ENCODE measurements around the gene KCTD1.

KCTD1 gene

GRCh38 chr18:26465431-26465830 is 82.9 kb downstream of the KCTD1 start:
- TF ChIP-seq REST (IDR thresholded peaks at IDR 0.05; ENCODE audit: insufficient replicate concordance, low read depth), result no peak
- TF ChIP-seq GABPA (IDR thresholded peaks at IDR 0.05; ENCODE audit: low read depth), result no peak
- TF ChIP-seq POLR2AphosphoS5 (IDR thresholded peaks at IDR 0.05; ENCODE audit: low read depth), result no peak
- TF ChIP-seq SPI1 (IDR thresholded peaks at IDR 0.05; ENCODE audit: borderline replicate concordance, low read depth), result no peak
- TF ChIP-seq CTCF (IDR thresholded peaks at IDR 0.05; ENCODE audit: insufficient read depth, low read length), result no peak
- Histone ChIP-seq H3K4me3 (replicated peaks; ENCODE audit: insufficient read depth, low read length) (no peak overlapping the region), H3K27me3 (ENCODE audit: insufficient read depth, poor library complexity, severe bottlenecking) (no peaks in the 10 kb centered on the region), H3K27ac (replicated peaks) (no peak overlapping the region)
- no peak for DNase-seq (ENCODE audit: low read depth in 1 of 2, low spot score in 1 of 2)

- H3K4me3 ChIP-seq (replicated peaks; ENCODE audit: insufficient read depth, low read length), result no peak overlapping the region
- no peak for DNase-seq (ENCODE audit: low read depth in 1 of 2, low spot score in 1 of 2)
- H3K27ac ChIP-seq (replicated peaks), result no peak overlapping the region
- TF ChIP-seq CTCF (IDR thresholded peaks at IDR 0.05; ENCODE audit: insufficient read depth, low read length), result no peak
- no peak for TF ChIP-seq GABPA (IDR thresholded peaks at IDR 0.05; ENCODE audit: low read depth)
- no peak for TF ChIP-seq REST (IDR thresholded peaks at IDR 0.05; ENCODE audit: insufficient replicate concordance, low read depth)
- TF ChIP-seq SPI1 (IDR thresholded peaks at IDR 0.05; ENCODE audit: borderline replicate concordance, low read depth), result no peak
- no peak for TF ChIP-seq POLR2AphosphoS5 (IDR thresholded peaks at IDR 0.05; ENCODE audit: low read depth)
- H3K27me3 ChIP-seq (ENCODE audit: insufficient read depth, poor library complexity, severe bottlenecking), result no peaks in the 10 kb centered on the region
Measured at GRCh38 chr18:26464128-26465011, 84.0 kb downstream of the KCTD1 start.

GRCh38 chr18:26462355-26462754 is 86.0 kb downstream of the KCTD1 start:
- TF ChIP-seq CTCF (IDR thresholded peaks at IDR 0.05; ENCODE audit: insufficient read depth, low read length) (no peak), SPI1 (IDR thresholded peaks at IDR 0.05; ENCODE audit: borderline replicate concordance, low read depth) (no peak), GABPA (IDR thresholded peaks at IDR 0.05; ENCODE audit: low read depth) (no peak), REST (IDR thresholded peaks at IDR 0.05; ENCODE audit: insufficient replicate concordance, low read depth) (no peak), POLR2AphosphoS5 (IDR thresholded peaks at IDR 0.05; ENCODE audit: low read depth) (no peak)
- no peak overlapping the region for H3K4me3 ChIP-seq (replicated peaks; ENCODE audit: insufficient read depth, low read length)
- DNase-seq (ENCODE audit: low read depth in 1 of 2, low spot score in 1 of 2), result no peak
- no peaks in the 10 kb centered on the region for H3K27me3 ChIP-seq (ENCODE audit: insufficient read depth, poor library complexity, severe bottlenecking)
- H3K27ac ChIP-seq (replicated peaks), result no peak overlapping the region
